ENCODE results near the gene OSBPL2. TPM values are rescaled to one million over a fixed set of nuclear protein-coding genes. Genes with fewer than 3 reads are reported as not detected.

OSBPL2 gene
- total RNA-seq, 4 donors from 2014 or later = 46.9 to 60.8 (median 50.8) TPM

DNA sequence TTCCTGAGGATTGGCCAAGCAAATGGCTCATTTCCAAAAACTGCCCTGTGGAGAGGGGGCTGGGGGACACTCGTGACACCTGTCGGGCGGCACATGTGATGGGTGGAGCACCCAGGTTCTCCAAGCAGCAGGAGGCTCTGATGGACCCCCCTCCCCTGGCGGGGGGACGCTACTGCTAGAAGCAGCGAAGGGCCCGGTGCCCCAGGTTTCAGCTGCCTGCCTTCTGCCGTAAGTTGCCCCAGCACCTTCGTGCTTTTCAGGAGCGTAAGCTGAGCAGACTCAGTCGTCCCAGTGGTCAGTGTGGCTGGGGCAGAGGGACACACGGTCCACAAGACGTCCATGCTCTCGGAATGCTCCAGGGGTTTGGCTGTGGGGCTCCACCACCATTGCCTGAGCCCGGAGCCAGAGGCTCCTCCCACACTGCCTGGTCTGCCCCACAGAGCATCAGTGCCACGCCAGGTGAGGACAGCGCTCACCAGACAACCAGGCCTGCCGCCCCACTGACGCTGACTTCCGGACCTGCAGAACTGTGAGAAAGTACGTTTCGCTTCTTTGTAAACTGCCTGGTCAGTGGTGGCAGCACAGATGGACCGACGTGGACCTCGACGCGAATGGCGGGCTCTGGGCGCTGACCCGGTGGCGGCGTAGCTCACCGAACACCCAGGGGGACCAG is 60.4 kb downstream of the OSBPL2 start:
- peaks cover 14 to 25% of the 10 kb centered on the region in 2 donors for H3K36me3 ChIP-seq
- DNase-seq = no peak
- peaks cover 2% of the 10 kb centered on the region in 2 donors for H3K4me1 ChIP-seq
- TF ChIP-seq POLR2A (IDR thresholded peaks at IDR 0.05) = no peak
- TF ChIP-seq, protein P1, sequence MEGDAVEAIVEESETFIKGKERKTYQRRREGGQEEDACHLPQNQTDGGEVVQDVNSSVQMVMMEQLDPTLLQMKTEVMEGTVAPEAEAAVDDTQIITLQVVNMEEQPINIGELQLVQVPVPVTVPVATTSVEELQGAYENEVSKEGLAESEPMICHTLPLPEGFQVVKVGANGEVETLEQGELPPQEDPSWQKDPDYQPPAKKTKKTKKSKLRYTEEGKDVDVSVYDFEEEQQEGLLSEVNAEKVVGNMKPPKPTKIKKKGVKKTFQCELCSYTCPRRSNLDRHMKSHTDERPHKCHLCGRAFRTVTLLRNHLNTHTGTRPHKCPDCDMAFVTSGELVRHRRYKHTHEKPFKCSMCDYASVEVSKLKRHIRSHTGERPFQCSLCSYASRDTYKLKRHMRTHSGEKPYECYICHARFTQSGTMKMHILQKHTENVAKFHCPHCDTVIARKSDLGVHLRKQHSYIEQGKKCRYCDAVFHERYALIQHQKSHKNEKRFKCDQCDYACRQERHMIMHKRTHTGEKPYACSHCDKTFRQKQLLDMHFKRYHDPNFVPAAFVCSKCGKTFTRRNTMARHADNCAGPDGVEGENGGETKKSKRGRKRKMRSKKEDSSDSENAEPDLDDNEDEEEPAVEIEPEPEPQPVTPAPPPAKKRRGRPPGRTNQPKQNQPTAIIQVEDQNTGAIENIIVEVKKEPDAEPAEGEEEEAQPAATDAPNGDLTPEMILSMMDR (IDR thresholded peaks at IDR 0.05) = no peak
- intact Hi-C loops (cut with DNase I) = no loop called here
- H3K4me3 ChIP-seq (replicated peaks in 1 of 3) = no peak overlapping the region
- H3K9me3 ChIP-seq = no peaks in the 10 kb centered on the region
- no peaks in the 10 kb centered on the region for H3K27me3 ChIP-seq
- WGBS, 2 donors = 95 to 96% methylated on average over 27 to 28 of the region's 33 CpGs
- no peak overlapping the region for H3K27ac ChIP-seq

DNA sequence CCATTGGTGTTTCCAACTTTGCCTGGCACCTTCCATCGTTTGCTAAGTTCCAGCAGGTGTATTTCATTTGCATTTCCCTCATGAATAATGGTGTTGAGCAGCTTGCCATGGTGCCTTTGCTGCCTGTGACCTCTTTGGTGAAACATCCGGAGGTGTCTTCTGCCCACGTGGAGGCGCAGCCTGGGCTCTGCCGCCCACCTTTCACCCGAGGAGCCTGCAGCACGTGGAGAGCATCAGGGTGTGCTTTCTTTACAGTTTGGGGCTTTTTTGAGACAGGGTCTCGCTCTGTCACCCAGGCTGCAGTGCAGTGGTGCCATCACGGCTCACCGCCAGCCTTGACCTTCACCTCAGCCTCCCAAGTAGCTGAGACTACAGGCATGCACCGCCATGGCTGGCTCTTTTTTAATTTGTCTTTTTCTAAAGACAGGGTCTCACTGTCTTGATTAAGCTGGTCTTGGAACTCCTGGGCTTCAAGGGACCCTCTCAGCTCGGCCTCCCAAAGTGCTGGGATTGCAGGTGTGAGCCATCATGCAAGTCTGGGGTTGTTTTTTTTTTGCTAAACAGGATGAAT is 61.4 kb downstream of the OSBPL2 start:
- intact Hi-C loops (cut with DNase I) = loop anchor here (5.0 to 10.0 kb wide), 2 partner anchors 83 to 195 kb away; no protein-coding TSS in a partner anchor

GRCh38 chr20:62300319-62300718 is 62.0 kb downstream of the OSBPL2 start:
- Histone ChIP-seq H3K27me3 (no peaks in the 10 kb centered on the region), H3K4me3 (replicated peaks in 1 of 3) (no peak overlapping the region), H3K27ac (no peak overlapping the region), H3K36me3 (peaks cover 6 to 19% of the 10 kb centered on the region in 2 donors), H3K9me3 (no peaks in the 10 kb centered on the region), H3K4me1 (peaks cover 18 to 19% of the 10 kb centered on the region in 2 donors)
- 85 to 100% methylated on average over 1 to 7 of the region's 11 CpGs for WGBS, 2 donors
- no peak for DNase-seq
- no peak for TF ChIP-seq POLR2A (IDR thresholded peaks at IDR 0.05)
- TF ChIP-seq, protein P1 (IDR thresholded peaks at IDR 0.05) = no peak
- intact Hi-C loops (cut with DNase I) = loop anchor here (5.0 to 10.0 kb wide), 2 partner anchors 82 to 194 kb away; no protein-coding TSS in a partner anchor

More for the DNA sequence above, 61.4 kb downstream of the OSBPL2 start:
- TF ChIP-seq, protein P1 (IDR thresholded peaks at IDR 0.05) = no peak
- no peak for TF ChIP-seq POLR2A (IDR thresholded peaks at IDR 0.05)
- no peak overlapping the region for H3K27ac ChIP-seq
- H3K27me3 ChIP-seq = no peaks in the 10 kb centered on the region
- peaks cover 9 to 21% of the 10 kb centered on the region in 2 donors for H3K36me3 ChIP-seq
- WGBS, 2 donors = 89% methylated on average over 12 of the region's 12 CpGs
- DNase-seq = no peak
- H3K4me3 ChIP-seq (replicated peaks in 1 of 3) = no peak overlapping the region
- H3K9me3 ChIP-seq = no peaks in the 10 kb centered on the region
- peaks cover 12 to 13% of the 10 kb centered on the region in 2 donors for H3K4me1 ChIP-seq

GRCh38 chr20:62301111-62301668 is 62.9 kb downstream of the OSBPL2 start:
- Histone ChIP-seq H3K27ac (peak overlapping the region in 1 of 3 donors; percentile 85), H3K9me3 (no peaks in the 10 kb centered on the region), H3K4me1 (peaks cover 19 to 23% of the 10 kb centered on the region in 2 donors), H3K4me3 (replicated peaks in 1 of 3) (no peak overlapping the region), H3K36me3 (peaks cover 7 to 17% of the 10 kb centered on the region in 2 donors), H3K27me3 (no peaks in the 10 kb centered on the region)
- no peak for TF ChIP-seq POLR2A (IDR thresholded peaks at IDR 0.05)
- TF ChIP-seq, protein P1 (IDR thresholded peaks at IDR 0.05) = no peak
- DNase-seq = no peak
- WGBS, 2 donors = 91 to 92% methylated on average over 11 of the region's 11 CpGs
- intact Hi-C loops (cut with DNase I) = loop anchor here (5.0 to 10.0 kb wide), 2 partner anchors 81 to 194 kb away; no protein-coding TSS in a partner anchor
